ENCODE measurements around the gene ZNF608.

Gene ZNF608

DNA sequence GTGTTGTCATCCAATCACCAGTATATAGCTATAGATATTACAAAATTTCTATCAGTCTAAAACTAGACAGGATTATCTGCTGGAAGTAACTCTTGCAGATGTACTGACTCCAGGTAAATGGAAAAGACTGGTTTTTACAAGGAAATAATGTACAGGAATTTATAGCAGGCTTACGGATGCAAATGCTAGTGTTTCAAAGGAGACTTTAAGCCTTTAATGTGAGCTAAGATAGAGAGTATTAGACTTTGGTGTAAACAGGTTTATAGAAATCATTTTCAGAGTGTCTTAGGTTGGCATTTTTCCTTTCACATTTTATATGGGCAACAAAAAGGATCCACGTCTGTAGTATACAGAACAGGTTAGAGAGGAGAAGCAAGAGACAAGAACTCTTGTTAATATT lies 16.1 kb downstream of the ZNF608 start:
- no peak for TF ChIP-seq CTCF (IDR thresholded peaks at IDR 0.05; ENCODE audit: low read length, missing control alignments)
- no peak overlapping the region for H3K4me3 ChIP-seq (replicated peaks; ENCODE audit: low read depth, low read length)
- no peak for DNase-seq (ENCODE audit: low read depth)

GRCh38 chr5:124729720-124730359 lies 16.6 kb downstream of the ZNF608 start:
- no peak for DNase-seq (ENCODE audit: low read depth)
- H3K4me3 ChIP-seq (replicated peaks; ENCODE audit: low read depth, low read length) = no peak overlapping the region
- no peak for TF ChIP-seq CTCF (IDR thresholded peaks at IDR 0.05; ENCODE audit: low read length, missing control alignments)

DNA sequence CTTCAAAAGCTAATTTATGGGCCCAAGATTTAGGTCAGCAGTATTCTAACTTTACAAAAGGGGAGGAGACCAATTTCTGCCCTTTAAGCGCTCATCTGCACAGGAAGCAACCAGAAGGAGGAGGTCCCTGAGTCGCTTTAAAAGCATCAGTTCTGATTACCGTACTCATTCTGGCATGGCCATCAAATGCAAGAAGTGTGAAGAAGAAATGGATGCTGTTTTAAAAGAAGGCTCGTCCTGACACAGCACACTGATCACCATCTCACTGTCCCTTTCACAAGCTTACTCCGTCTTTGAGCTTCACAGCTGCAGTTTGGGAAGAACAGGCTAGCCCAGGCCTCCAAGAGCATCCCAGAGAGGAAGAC lies 17.5 kb downstream of the ZNF608 start:
- no peak for TF ChIP-seq CTCF (IDR thresholded peaks at IDR 0.05; ENCODE audit: low read length, missing control alignments)
- DNase-seq (ENCODE audit: low read depth) = no peak

DNA sequence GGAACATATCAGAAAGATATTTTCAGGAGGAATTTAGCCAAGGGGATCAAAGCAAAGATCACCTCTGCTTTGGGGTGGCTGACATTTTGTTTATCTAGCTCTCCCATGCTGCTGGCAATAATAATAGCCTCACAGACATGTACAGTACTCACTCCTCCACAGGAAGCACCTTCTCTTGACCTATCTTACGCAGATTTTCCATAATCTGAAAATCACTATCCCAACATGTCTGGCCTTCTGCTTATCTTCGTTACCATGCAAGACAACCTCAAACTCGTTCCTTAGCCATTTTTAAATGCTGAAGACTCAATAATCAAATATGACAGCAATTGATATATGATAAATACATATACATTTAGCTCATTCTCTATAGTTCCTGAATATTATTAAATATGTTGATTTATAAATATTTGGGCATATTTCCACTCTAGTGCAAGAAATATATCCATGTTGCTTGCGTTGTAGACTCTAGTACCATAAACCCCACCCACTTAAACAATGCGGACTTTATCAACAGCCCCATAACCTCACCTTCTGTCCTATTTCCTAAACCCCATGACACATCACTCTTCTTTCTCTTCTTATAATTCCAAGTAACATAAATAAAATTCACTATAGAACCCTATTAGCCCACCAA lies 18.0 kb downstream of the ZNF608 start:
- TF ChIP-seq CTCF (IDR thresholded peaks at IDR 0.05; ENCODE audit: low read length, missing control alignments) = no peak
- DNase-seq (ENCODE audit: low read depth) = no peak

More for the DNA sequence above, 17.5 kb downstream of the ZNF608 start:
- H3K4me3 ChIP-seq (replicated peaks; ENCODE audit: low read depth, low read length) = no peak overlapping the region

DNA sequence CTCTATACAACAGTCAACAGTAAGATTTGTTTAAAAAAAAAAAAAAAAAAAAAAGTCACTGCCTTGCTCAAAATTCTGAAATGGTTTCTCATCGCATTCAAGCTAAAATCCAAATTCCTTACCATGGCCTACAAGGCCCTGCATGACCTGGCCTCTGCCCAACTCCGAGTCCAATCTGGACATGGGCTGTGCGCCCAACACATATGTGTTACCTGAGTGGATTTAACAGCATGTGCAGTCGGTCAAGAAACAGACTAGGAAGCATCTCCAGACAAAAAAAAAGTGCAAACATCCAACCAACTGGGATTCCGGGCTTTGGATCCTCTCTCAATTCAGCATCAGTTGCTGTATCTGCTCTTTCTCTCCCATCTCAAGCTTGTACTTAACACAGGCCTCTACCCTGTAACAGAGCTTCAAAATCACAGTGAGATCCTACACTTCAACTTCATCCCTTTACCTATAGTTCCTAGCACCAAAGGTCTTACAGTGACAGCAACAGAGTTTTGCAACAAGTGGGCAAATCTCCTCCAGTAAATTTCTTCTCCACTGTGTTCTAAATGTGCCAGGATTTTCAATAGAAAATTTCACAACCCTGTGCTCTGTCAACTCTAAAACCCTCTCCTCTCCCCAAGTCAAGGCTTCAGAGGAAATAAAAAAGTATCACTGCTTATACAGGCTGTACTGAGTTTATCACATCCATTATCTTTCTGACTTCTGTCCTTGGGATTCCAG lies 19.6 kb downstream of the ZNF608 start:
- no peak overlapping the region for H3K4me3 ChIP-seq (replicated peaks; ENCODE audit: low read depth, low read length)
- no peak for TF ChIP-seq CTCF (IDR thresholded peaks at IDR 0.05; ENCODE audit: low read length, missing control alignments)
- no peak for DNase-seq (ENCODE audit: low read depth)

More for the DNA sequence above, 18.0 kb downstream of the ZNF608 start:
- no peak overlapping the region for H3K4me3 ChIP-seq (replicated peaks; ENCODE audit: low read depth, low read length)

GRCh38 chr5:124725622-124726258 lies 20.7 kb downstream of the ZNF608 start:
- no peak for DNase-seq (ENCODE audit: low read depth)
- TF ChIP-seq CTCF (IDR thresholded peaks at IDR 0.05; ENCODE audit: low read length, missing control alignments) = no peak
- H3K4me3 ChIP-seq (replicated peaks; ENCODE audit: low read depth, low read length) = no peak overlapping the region

Measured in fibroblast of pulmonary artery (primary cell).